Stimulated activated CD8-positive, alpha-beta memory T cell treated with anti-CD3 and anti-CD28 coated beads, Interleukin-4, amount 100 ng/mL, for 1 hour (primary cell): ENCODE data around the gene NDUFA13.
A peak's percentile ranks its signal among the peaks of the same experiment; 100 is the strongest.

Experiments
- DNase-seq, 2 donors: peaks; one replicate each; pipeline ENCODE4 v3.0.0-alpha.2; 2020; ENCODE audit warnings: low read depth in 2 of 2, low spot score in 1 of 2

NDUFA13 gene

DNA sequence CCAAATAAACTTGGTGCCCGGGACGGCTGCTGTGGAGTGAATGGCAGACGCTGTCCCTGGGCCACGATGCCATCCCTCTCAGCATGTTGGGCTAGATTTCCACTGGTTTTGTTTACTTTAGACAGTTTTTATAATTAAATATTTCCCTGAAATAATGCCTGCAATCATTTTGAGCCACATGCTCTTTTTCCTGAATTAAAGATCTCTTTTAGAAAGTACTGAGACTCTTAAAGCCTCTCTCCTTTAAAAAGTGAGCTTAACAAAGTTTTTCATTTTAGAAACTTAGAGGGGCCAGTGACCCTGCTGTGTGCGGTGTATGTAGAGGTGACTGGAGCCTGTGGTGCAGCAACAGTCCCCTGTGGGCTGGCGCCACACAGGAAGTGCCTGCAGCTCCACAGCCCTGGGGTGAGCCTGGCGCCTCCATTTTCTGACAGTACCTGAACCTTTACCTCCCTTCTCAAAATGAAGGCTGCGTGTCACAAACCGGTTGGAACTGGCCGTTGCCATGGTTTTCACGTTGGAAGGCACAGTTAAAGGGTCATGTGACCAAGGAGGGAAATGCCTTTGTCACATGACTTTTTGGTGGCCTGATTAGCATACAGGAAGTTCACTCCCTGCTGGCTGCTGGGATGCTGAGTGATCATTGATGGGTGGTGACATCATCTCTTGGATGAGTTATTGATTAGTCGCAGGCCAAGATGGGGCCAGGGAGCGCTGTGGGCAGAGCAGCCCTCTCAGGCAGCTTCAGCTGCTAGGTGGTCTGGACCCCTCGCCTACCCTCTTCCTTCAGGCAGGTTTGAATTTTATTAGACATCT is 26.9 kb upstream of the NDUFA13 start:
- peak; percentile 50 to 73 for DNase-seq

DNA sequence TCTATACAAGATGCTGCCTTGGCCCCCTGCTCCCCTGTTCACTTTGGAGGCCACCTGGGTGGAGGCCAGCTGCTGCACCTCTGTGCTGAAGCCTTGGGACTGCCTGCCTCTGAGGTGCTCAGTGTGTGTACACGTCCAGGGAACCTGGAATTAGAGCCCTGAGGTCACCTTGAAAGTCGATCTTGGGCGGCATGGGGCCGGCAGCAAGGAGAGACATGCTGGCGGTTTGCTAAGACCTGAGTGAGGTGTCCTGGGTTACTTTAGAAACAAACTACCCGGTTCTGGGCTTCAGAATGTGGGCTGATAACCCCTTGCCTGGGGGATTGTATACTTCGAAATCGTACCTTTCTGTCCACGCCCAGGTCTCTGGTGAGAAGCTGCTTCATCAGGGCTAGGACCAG is 26.2 kb upstream of the NDUFA13 start:
- no peak for DNase-seq

DNA sequence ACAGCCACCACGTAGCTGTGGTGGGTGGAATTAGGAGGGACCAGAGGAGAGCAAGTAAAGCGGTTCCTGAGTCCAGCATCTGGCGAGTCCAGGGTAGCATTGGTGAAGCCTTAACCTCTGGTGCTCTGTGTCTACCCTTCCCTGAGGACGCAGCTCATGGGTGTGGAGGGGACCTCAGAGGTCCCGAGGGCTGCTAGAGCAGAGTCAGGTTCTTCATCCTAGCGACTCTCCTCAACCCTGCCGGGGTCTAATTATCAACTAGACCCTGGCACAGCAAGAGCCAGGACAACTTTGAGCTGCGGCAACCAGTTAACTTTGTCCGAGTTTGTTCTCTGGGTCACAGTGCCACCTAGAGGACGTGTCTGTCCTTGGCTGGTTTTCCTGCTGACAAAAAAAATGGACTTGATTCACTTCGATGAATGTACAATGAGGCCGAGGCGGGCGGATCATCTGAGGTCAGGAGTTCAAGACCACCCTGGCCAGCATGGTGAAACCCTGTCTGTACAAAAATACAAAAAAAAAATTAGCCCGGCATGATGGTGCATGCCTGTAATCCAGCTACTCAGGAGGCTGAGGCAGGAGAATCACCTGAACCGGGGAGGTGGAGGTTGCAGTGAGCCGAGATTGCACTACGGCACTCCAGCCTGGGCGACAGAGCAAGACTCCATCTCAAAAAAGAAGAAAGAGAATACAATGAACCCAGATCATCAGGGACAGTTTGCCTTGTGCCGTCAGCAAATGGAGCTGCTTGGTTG is 25.6 kb upstream of the NDUFA13 start:
- peak; percentile 52 to 67 for DNase-seq

- no peak for DNase-seq
Observed at GRCh38 chr19:19491321-19492025, 24.6 kb upstream of the NDUFA13 start.

DNA sequence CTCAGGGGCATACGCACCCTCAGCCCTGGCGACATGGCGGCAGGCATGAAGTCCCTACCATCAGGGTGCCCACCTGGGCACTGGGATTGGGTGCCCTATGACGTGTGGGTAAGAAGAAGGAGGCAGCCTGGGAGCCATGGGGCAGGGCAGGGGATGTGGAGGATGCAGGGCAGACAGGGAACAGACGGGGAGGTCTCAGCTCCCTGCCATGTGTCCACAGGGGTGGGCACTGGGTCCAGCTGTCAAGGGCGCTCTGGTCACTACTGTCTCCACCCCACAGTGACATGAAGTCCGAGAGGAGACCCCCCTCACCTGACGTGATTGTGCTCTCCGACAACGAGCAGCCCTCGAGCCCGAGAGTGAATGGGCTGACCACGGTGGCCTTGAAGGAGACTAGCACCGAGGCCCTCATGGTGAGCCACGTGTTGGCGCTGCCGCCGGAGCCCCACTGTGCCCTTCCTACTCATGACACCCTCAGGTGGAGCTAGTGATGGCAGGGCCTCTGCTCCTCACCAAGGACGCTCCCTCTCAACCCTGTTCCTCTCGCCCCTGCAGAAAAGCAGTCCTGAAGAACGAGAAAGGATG is 23.9 kb upstream of the NDUFA13 start:
- DNase-seq: no peak

DNA sequence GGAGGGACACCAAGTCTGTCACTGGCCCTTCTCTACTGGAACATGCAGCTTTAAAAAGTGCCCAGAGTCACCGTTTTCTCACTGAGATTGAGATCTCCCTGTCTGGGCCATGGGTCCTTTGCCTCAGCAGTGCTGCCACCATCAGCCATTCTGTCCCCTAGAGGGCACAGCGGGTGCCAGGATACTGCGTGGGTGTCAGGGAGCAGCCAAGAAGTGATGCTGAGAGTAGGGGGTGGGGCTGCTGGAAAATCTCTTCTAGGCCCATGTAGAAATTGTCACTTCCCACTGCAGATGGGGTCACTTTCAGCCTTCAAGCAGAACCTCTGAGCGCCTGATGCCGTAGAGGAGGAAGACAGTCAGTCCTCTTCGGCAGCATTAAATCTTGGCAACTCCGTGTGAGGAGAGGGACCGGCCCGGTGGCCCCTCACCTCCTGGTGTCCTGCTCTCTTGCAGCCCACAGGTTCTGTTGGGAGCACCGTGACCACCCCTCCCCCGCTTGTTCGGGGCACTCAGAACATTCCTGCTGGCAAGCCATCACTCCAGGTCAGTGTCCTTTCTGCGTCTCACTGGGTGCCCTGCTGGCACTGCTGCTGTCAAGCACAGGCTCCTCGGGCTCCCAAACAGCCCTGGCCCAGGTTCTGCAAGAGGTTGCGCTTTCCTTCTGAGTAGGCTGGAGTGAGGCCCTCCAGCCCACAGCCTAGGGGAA is 22.0 kb upstream of the NDUFA13 start:
- DNase-seq: no peak

- DNase-seq: no peak
Observed at GRCh38 chr19:19495614-19496603, 20.1 kb upstream of the NDUFA13 start.

- DNase-seq: no peak
Observed at GRCh38 chr19:19498255-19498991, 17.6 kb upstream of the NDUFA13 start.

GRCh38 chr19:19499272-19499995 is 16.6 kb upstream of the NDUFA13 start:
- no peak for DNase-seq

DNA sequence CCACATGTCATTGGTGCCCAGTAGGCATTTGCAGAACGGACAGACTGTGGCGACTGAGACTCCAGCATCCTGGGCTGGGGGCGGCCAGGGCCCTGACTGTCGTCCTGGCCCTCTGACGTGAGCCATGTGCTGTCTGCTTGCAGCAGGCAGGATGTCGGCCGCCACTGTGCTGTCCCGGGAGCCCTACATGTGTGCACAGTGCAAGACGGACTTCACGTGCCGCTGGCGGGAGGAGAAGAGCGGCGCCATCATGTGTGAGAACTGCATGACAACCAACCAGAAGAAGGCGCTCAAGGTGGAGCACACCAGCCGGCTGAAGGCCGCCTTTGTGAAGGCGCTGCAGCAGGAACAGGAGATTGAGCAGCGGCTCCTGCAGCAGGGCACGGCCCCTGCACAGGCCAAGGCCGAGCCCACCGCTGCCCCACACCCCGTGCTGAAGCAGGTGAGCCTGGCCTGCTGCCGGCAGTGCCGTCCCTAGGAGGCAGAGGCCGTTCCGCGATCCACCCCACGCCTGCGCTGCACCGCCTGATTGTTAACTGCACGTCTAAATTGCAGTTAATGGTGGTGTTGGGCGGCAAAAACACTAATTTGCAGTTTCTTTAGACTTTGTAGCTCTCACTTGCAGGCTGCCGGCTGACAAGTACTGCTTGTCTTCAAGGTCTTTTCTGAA is 14.9 kb upstream of the NDUFA13 start:
- DNase-seq: no peak

GRCh38 chr19:19501798-19502197 is 14.2 kb upstream of the NDUFA13 start:
- no peak for DNase-seq

DNA sequence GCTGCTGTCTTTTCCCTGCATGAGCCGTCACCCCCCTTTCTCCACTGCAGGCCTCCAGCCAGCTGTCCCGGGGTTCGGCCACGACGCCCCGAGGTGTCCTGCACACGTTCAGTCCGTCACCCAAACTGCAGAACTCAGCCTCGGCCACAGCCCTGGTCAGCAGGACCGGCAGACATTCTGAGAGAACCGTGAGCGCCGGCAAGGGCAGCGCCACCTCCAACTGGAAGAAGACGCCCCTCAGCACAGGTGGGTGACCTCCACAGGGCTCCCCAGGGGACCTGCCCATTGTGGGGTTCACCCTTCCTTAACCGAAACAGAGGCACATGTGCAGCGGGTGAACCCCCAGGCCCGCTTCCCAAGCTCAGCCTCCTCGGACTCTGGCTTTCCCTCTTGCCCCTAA is 13.7 kb upstream of the NDUFA13 start:
- no peak for DNase-seq

DNA sequence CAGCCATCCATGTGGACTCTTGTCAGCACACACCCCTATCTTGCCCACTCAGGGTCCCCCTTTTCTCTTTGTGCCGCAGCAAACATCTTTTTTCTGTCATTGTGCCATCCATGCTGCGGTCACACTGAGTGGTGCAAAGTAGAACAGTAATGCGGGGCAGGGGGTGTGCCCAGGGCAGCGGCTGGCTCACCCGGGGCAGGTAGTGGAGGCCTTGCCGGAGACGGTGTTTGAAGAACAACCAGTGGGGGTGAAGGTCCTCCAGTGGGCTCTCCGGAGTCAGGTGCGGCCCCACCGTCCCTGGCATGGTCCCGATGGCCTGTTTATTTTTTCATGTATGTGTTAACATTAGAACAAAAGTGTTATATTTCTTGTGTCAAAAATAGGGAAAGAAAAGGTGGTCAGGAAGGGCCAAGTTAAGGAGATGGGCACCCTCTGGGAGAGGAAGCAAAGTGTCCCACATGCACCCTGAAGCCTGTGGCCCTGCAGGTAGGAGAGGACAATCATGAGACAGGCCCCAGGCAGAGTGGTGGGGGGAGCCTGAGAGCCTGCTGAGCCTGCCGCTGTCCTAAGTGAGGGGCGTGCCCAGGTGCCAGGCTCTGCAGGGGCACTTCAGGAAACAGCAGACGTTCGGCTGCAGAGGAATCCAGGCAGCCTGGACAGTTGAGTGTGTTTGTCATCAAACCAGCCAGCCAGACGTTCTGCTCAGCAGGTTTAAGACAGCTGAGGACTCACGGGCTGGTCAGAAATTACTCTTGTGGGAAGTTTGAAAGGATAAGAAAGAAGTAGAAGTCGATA is 13.0 kb upstream of the NDUFA13 start:
- DNase-seq: no peak

- no peak for DNase-seq
Observed at GRCh38 chr19:19504754-19505668, 11.0 kb upstream of the NDUFA13 start.

- no peak for DNase-seq
Observed at GRCh38 chr19:19505669-19506326, 10.2 kb upstream of the NDUFA13 start.
